HG03045 (cell line): Measurements from ENCODE around the gene N4BP2.
"Not testable (repeated sequence)": the region's sequence is repeated elsewhere in the genome, so short reads cannot be mapped to it uniquely, and the experiment has no call there.

Experiments used
- ATAC-seq: cut with Tn5 transposase; IDR thresholded peaks from one replicate; pipeline ENCODE4 v1.9.1; 2021; ENCODE audit warnings: mild to moderate bottlenecking, moderate library complexity; ENCODE audit not compliant: unreplicated experiment

Gene N4BP2

GRCh38 chr4:40086421-40086820 is 29.8 kb downstream of the N4BP2 start:
- no peak for ATAC-seq

GRCh38 chr4:40087799-40088366 is 31.2 kb downstream of the N4BP2 start:
- no peak for ATAC-seq

- ATAC-seq, result not testable (repeated sequence)
Observed at GRCh38 chr4:40093400-40093799, 36.8 kb downstream of the N4BP2 start.

- no peak for ATAC-seq
Observed at GRCh38 chr4:40099010-40099409, 42.4 kb downstream of the N4BP2 start.

- ATAC-seq, result not testable (repeated sequence)
Observed at GRCh38 chr4:40107150-40107549, 50.5 kb downstream of the N4BP2 start.

GRCh38 chr4:40112027-40112792 is 55.6 kb downstream of the N4BP2 start:
- no peak for ATAC-seq

- ATAC-seq, result no peak
Observed at GRCh38 chr4:40114206-40114605, 57.6 kb downstream of the N4BP2 start.

GRCh38 chr4:40118861-40119260 is 62.2 kb downstream of the N4BP2 start:
- ATAC-seq, result no peak

GRCh38 chr4:40119344-40119743 is 62.7 kb downstream of the N4BP2 start:
- no peak for ATAC-seq

- ATAC-seq, result no peak
Observed at GRCh38 chr4:40121515-40121914, 64.9 kb downstream of the N4BP2 start.

- no peak for ATAC-seq
Observed at GRCh38 chr4:40122941-40123340, 66.3 kb downstream of the N4BP2 start.

- no peak for ATAC-seq
Observed at GRCh38 chr4:40124690-40125089, 68.0 kb downstream of the N4BP2 start.

GRCh38 chr4:40130401-40131036 is 73.9 kb downstream of the N4BP2 start:
- ATAC-seq, result no peak

GRCh38 chr4:40132816-40133215 is 76.2 kb downstream of the N4BP2 start:
- no peak for ATAC-seq

- no peak for ATAC-seq
Observed at GRCh38 chr4:40134206-40134917, 77.7 kb downstream of the N4BP2 start.

GRCh38 chr4:40136202-40136601 is 79.6 kb downstream of the N4BP2 start:
- ATAC-seq, result not testable (repeated sequence)

GRCh38 chr4:40140196-40140595 is 83.5 kb downstream of the N4BP2 start:
- no peak for ATAC-seq

- not testable (repeated sequence) for ATAC-seq
Observed at GRCh38 chr4:40140597-40140996, 83.9 kb downstream of the N4BP2 start.

GRCh38 chr4:40143926-40144508 is 87.4 kb downstream of the N4BP2 start:
- ATAC-seq, result no peak

- no peak for ATAC-seq
Observed at GRCh38 chr4:40144716-40145115, 88.1 kb downstream of the N4BP2 start.

- ATAC-seq, result not testable (repeated sequence)
Observed at GRCh38 chr4:40147490-40147889, 90.8 kb downstream of the N4BP2 start.
